NCI-H1436 treated with DMSO at 0.1 percent for 48 hours (cell line): ENCODE measurements around the gene SNED1.
"Not testable (repeated sequence)": the region's sequence is repeated elsewhere in the genome, so short reads cannot be mapped to it uniquely, and the experiment has no call there.

Experiments used
- DNase-seq: peaks from one replicate; lab custom pipeline; 2025; lab: John Stamatoyannopoulos, UW

The SNED1 gene

DNA sequence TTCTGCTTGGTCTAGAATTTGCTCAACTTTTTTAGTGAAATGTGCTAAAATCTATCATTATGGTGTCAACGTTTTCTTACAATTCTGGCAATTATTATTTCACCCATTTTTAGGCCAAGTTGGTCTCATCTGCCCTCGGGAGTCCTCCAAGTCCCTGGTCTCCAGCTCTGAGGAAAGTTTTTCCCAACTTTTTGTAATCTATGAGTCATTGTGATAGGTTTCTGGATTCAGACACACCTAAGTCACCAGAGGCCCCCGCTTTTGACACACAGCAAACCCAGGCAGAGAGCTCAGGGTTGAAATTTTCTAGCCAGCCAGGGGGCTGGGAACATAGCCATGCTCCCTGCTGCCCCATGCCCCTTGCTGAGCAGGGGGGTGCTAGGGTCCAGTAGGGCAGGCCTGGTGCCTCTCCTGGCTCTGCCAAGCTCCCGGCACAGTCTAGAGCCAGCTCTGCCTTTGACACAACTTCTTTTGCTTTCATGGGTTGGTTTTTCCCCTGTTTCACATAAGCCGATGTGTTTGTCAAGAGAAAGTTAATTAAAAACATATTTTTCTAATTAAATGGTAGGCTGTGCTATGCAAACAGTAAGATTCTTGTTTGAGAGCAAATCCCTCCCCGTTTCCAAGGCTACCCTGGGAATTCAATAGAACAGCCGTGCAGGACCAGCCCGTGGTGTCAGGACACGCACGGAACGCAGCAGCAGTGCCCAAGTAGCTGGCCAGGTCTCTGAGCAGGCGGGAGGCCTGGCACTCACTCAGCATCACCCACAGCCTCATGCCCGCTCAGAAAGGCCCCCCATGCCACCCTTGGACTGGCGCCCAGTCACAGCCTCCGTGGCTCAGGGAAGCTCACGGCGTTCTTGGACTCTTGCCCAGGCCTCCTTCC lies 25.5 kb upstream of the SNED1 start:
- no peak for DNase-seq

DNA sequence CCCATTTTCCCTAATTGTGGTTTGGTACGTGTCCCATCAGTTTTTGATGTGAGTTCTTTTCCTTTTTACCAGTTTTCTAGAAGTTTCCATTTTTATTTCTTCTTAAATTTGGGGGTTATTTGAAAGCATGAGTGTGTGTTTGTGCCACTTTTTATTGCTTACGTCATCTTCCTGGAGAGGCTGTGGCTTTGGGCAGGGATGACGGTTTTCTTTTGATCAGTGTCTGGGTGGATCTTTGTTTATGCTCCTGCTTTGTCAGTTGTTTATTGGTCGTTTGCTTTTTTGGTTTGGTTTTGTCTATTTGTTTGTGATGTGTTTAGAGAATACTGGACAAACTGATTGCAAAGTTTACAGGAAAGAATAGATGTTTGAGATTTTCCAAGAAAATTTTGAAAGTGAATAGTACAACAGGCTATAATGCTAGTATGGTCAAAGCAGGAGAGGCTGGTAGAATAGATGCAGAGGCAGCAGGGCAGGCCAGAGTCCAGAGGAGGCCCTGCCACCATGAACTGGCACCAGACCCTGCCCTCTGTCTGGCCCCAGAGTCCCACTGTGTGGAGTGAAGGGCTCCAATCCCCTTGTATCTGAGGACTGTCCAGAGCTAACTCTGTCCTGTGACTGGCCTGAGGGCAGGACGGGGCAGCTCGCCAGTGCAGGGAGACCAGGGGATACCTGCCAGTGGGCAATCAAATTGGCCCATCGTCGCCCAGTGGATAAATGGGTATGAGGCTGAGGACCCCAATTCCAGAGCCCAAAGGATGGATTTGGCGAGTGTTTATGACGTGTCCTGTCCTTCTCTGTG lies 23.4 kb upstream of the SNED1 start:
- no peak for DNase-seq

DNA sequence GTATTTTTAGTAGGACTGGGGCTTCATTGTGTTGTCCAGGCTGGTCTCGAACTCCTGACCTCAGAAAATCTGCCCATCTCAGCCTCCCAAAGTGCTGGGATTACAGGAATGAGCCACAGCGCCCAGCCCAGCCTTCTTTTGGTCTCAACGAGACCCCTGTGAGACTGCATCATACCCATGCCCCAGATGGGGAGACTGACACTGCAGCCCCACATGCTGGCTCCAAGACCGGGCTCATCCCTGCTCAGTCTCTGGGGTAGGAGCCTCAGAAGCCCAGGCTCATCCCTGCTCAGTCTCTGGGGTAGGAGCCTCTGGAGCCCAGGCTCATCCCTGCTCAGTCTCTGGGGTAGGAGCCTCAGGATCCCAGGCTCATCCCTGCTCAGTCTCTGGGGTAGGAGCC lies 22.5 kb upstream of the SNED1 start:
- DNase-seq: not testable (repeated sequence)

DNA sequence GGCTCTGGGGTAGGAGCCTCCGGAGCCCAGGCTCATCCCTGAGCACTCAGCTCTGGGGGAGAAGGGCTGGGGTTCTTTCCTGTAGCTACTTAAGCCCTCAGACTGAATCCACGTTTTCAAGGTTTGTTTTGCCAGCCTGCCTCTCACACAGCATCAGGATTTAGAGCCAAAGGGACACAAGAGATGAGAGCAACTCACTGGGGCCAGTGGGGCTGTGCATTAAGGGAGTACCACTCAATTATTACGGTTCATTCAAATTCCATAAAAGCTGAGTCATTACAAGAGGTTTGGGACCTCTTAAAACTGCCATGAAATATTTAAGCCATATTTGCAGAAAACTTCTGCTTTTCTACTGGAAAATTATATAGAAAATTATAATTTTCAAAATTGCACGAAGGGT lies 17.1 kb upstream of the SNED1 start:
- DNase-seq: no peak

DNA sequence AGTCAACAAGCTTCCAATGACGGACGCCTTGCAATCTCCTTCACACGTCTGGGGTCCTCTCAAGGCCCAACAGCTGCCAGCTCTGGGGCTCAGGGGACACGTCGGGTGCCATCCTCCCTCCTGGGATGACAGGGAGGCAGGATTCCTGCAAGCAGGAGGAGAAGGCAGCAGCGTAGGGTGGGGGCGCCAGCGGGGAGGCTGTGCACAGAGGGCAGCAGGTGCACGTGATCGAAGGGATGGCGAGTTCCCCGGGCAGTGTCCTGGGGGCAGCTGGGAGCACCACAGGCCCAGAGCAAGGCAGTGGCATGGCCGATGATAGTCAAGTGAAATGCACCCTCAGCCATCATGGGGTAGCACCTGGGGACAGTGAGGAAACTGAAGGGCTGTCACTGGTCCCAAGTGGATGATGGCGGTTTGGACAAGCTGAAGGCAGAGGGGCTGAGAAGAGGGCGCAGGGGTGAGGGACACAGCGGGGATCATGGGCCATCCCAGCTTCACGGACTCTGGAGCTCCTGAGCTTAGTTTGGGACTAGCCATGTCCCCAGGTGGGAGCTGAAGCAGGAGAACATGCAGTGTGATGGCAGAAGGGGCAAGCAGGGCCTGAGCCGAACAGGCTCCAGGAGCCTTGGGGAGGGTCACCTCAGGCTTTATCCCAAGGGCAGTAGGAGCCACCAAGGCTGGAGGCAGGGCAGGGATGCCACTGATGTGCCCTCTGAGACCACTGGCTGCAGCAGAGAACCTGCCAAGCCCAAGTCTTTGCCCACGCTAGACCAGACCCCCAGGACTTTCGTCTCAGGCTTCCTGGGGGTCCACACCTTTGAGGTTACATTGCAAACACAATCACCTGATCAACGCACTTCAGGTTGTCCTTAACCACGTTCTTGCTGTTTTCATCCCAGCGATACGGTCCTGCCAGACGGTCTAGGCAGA lies 16.3 kb upstream of the SNED1 start:
- DNase-seq: no peak

DNA sequence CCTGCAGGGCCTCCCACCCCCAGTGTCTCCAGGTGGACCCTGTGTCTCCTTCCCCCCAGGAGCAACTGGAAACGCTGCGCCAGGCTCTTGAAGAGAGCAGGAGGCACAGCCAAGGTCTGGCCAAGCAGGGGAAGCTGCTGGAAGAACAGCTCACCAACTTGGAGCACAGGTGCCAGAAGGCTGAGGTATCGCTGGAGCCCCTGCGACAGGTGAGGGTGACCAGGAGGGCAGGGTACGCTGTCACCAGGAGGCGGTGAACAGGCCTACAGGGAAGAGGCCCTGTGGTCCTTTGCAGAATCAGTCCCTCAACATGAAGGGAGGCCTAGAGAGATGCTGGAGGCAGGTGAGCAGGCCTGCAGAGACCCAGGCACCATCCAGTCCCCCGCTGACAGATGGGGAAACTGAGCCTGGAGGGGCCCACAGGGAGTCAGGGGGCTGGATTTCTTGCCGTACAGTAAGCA lies 15.6 kb upstream of the SNED1 start:
- DNase-seq: no peak

DNA sequence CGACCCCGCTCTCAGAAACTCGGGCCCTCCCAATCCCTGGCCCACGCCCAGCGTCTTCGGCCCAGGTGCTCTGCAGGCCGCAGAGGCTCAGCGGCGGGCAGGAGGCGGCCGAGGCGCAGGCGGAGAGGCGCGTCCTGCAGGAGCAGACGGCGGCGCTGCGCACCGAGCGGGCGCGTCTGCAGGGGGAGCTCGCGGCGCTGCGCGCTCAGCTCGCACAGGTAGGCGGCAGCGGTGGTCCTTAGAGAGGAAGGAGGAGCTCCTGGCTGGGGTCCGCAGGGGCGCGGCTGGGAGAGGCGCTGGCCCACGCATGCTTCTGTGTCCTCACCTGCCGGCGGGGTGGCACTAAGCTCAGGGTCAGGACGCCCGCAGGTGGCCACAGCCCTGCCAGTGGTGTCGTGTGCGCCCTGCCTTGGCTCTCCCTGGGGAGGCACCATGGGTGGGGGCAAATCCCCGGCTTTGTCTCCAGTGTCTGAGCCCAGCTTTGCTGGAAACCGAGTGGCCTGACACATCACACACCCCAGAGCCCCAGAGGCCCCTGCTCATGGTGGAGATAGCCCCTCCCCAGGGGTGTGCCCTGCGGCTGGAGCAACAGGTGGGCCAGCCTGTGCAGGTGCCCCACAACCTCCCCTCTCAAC lies 14.9 kb upstream of the SNED1 start:
- DNase-seq: no peak

DNA sequence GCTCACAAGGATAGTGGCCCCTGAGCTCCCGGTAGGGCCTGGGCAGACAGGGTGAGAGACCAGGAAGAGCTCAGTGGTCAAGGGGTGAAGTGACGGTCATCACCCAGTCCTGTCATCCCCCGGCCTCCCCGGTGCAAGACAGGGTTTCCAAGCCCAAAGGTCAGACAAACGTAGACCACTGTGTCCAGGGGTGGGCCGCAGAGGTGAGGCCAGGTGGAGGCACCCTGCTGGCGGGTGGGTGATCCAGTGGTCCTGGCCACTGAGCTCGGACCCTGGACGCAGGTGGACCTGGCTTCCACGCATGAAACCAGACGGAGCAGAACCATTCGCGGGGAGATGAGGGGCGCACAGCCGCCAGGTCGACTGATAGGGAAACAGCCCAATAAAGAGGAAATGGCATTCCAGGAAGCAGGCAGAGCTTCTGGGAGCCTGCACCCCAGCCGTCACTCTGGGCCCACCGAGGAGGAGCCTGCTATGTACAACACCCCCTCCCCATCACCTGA lies 14.4 kb upstream of the SNED1 start:
- no peak for DNase-seq

DNA sequence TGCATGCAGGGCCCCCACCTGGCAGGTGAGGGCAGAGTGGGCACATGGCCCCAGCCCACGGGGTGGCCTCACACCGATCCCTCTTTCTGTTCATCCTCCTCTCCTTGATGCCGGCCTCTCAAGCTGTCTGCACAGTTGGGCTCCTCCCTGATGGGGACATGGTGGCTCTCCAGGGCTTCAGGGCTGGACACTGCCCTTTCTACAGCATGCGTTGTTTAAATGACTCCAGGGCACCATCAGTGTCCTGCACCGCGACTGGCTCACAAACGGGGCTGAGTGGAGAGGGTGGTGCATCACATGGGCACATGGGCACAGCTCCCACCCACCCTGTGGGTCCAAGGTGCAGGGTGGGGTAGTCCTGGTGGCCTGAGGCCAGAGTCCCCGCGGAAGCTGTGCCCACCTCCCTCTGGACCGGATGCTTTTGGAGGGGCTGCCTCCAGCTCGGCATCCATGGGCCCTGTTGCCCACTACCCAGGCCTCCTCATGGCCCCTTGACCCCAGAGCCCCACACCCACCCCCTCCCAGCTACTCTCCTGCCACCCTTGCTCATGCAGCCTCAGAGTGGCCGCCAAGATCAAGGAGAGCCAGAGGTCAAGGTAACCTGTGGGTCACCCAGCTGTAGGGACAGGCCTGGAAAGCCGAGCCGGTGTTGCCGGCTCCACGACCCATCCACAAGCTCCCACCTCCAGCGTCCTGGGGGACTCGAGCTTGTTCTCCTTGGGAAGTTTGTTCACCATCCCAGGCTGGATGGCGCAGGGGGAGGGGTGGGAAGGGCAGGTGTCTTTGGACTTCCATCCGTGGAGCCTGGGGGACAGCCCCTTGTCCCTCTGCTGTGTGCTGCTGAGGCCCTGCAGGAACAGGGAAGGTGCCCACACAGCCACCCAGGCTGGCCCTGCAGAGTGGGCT lies 12.3 kb upstream of the SNED1 start:
- no peak for DNase-seq

DNA sequence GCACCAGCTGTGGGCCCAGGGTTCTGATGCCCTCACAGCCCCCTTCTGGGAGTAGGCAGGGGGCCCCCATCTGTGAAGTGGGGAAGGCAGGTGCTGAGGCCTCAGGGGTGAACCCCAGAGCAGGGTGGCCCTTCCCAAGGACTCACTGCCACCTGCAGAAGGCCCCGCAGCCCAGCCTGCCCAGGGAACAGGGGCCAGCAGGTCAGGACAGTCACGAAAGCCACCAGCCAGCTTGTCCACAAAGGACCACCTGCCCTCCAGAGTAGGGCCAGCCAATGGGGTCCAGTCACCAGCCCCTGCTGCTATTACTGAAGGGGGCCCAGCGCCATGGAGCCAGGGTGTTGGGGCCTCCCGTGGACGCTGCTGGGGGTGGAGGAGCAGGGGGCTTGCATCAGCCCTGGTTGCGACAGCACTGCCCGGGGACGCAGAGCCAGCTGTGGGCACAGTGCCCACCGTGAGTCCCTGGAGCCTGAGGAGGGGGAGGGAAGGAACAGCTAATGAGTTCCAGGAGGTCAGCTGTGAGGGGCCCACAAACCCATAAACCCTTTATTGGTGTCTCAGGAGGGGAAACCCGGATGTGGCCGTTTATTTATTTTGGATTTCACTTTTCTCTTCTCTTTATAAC lies 11.5 kb upstream of the SNED1 start:
- DNase-seq: no peak

DNA sequence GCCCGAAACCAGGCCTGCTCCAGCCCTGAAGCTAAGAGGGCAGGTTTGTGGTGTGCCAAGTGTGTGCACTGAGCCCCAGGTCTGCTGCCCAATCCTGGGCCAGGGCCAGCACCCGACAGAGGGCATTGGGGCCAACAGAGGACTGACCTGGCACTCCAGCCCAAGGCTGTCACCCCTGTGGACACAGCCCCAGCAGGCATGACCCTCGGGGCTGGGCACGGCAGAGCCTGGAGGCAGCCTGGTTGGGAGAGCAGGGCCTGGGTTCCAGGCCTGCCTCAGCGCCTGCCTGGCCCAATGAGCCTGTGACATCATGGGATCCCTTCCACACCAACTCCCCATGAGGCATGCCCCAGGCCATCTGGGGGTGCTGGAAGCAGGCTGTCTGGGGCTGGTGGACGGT lies 10.8 kb upstream of the SNED1 start:
- no peak for DNase-seq

DNA sequence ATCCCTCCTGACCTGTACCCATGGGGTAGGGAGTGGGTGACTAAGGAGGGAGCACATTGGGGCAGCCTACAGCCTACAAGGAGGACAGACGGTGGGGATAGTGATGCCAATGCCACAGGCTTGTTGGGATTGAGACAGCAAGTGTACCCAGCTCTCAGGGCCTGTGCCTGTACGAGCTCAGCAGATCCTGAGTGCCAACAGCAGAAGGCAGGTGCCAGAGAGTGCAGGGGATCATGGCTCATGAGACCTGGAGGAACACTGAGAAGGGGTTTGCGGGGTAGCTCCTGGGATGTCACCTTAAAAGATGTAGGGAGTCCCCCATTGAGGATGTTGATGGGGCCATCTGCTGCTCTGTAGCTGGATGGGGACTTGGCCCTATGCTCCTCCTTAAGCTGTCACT lies 10.3 kb upstream of the SNED1 start:
- no peak for DNase-seq

DNA sequence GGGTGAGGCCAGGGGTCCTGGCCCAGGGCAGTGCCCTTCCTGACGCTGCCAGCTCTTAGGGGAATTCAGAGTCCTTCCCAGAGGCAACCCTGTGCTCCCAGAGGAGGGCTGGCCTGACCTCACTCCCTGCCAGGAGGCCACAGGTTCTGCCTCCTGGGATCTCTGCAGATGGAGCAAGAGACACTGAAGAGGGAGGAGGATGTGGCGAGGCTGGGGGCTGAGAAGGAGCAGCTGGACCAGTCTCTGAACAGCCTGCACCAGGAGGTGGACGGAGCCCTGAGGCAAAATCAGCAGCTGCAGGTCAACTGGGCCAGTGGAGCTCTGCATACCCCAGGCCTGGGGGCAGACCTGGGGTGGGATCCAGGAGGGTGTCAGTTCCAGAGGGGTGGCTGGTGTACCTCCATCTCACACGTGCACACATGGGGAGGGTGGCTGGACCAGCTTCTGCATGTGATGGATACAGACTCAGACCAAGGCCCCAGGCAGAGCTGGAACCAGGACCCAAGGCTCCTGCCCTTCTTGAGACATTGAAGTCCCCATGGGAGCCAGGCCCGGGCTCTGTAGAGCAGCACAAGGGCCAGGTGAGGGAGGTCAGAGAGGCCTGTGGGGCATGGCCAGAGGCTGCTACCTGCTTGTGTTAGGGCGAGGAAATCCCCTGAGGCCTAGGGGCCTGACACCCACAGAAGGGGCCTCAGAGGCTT lies 9.7 kb upstream of the SNED1 start:
- DNase-seq: no peak

DNA sequence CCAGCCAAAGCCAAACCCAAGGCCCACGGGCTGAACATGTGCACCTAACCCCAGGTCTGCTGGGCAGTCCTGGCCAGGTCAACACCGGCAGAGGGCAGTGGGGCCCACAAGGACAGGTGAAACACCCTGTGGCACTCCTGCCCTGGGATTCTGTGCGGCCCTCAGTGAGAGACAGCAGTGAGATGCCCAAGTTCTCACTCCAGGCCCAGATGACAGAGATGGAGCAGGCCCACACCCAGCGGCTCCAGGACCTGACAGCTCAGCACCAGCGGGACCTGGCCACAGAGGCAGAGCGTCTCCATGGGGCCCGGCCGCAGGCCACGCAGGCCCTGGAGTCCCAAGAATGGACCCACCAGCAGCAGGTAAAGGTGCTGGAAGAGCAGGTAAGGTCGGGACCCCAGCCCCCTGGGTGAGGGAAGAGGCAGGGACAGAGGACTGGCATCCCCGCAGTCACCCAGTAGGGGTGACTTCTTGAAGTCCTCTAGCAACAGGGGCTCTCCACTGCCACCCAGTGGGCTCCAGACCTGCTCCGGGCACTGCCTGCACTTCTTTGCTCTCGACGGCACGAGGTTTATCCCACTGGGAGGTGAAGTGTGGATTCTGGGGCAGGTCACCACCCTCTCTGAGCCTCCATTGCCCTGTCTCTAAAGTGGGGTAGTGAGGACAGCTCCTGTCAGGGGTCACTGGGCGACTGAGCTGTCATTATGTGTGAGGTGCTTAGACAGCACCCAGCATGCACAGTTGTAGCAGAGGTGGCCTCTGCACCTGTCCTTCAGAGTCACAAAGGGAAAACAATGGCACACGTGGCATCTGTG lies 8.8 kb upstream of the SNED1 start:
- no peak for DNase-seq

DNA sequence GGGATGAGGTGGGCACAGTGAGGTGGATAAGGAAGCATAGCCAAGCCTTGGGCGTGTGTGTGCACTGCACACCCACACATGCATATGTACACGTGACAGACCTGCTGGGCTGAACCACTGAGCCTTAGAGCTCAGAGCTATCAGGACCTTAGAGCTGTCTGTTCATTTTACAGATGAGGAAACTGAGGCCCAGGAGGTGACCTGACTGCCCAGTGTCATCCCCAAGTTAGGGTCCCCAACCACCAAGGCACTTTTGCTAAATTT lies 8.2 kb upstream of the SNED1 start:
- DNase-seq: no peak

DNA sequence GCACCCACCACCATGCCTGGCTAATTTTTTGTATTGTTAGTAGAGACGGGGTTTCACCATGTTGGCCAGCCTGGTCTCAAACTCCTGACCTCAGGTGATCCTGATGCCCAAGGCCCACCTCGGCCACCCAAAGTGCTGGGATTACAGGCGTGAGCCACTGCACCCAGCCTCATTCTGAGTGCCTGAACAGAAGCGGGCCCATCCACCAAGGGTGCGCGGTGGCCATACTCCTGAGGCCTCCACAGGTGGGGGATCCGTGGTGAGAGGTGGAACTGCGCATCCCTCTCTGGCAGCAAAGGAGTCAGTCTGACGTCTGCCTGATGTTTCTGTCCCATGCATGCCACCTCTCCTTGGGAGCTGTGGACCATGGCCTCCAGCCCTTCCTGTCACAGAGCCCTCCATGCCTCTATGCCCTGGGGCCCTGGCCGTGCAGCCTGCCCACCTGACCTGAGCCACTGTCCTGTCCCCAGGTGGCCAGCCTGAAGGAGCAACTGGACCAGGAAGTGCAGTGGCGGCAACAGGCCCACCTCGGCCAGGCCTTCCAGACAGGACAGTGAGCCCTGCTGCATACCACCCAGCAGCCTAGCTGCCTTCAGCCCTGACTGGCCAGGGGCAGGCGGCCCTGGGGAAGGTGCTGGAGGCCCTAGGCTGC lies 7.6 kb upstream of the SNED1 start:
- no peak for DNase-seq

DNA sequence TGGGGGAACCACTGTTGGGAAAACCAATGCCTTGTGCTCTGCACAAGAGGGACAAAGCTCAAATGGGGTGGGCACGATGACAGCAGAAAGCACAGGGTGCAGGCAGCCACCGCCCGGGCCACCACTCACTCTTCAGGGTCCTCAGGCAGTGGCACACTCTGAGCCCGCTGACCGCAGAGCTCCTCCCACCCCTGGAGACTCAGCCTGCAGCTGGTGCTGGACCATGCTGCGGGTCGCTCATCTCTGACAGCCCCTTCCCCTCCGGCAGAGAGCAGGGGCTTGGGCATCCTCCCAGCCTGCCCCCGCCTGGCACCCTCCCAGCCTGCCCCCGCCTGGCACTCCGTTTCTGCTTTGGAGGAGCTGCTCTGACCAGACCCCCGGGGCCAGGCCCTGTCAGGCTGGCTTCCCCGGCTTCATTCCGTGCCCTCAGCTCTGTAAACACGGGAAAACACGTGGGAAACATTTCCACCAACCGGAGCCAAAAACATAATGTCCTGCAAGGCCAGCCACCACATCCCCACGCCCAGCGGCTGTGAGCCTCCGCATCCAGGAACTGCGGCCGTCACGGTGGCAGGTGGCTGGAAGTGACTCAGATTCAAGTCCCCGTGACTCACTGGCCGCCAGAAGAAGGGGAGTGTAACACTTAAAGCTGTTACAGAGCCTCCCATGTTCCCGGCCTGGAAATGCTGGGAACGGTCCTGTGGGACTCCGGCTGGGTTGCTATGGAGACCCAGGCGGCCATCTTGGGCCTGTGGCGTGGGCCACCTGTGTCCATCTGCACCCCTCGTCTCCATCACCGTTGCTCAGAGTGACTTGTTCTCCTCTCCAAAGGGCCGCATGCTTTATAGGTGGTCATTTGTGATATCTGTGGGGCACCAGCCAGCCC lies 6.8 kb upstream of the SNED1 start:
- DNase-seq: no peak
